SU-DHL-6 (cell line): Measurements from ENCODE around the gene KLF16.

Source experiments
- CTCF ChIP-seq: fragments of 200-600 bp; sonication (generic); IDR thresholded peaks from one replicate; pipeline ENCODE4 v1.5.1; 2017; ENCODE audit warnings: antibody characterized with exemption, mild to moderate bottlenecking, low read length, moderate library complexity; ENCODE audit not compliant: insufficient read depth, poor library complexity, severe bottlenecking
- EZH2phosphoT487 ChIP-seq: fragments of 200-600 bp; sonication (generic), shearing (Covaris generic); conservative IDR thresholded peaks from 2 replicates; pipeline ENCODE4 v1.6.1; 2018; ENCODE audit warnings: mild to moderate bottlenecking, antibody characterized with exemption, low read length, moderate library complexity, mixed read lengths

GRCh38 chr19:1872807-1873523 lies 9.6 kb upstream of the KLF16 start:
- TF ChIP-seq CTCF (no peak), EZH2phosphoT487 (no peak)
